H1 (cell line): ENCODE measurements around the gene HMCN2. TPM values are rescaled to one million over a fixed set of nuclear protein-coding genes. Genes with fewer than 3 reads are reported as not detected.
A peak's percentile ranks its signal among the peaks of the same experiment; 100 is the strongest.

Experiments
- CTCF ChIA-PET: fragments of 300-600 bp; sonication (Branson Sonifier 250); formaldehyde crosslinking; loops from one replicate; lab custom pipeline; 2021; ENCODE audit not compliant: partially characterized antibody; lab: Charles Lee
- POLR2A ChIA-PET: fragments of 300-600 bp; sonication (Branson Sonifier 250); formaldehyde crosslinking; loops from one replicate; lab custom pipeline; 2021; ENCODE audit warnings: inconsistent platforms; ENCODE audit not compliant: partially characterized antibody; lab: Charles Lee
- DNase-seq, 2 experiments: peaks; one replicate each; pipeline versions ENCODE4 v3.0.0 to v3.0.0-alpha.2; 2010 to 2022; ENCODE audit warnings: low spot score in 2 of 2, low read depth in 1 of 2, mixed read lengths in 1 of 2
- FAIRE-seq: peaks from 2 replicates; lab custom pipeline; 2011; peaks lifted over from hg19 to GRCh38; lab: Jason Lieb, UNC
- H2AFZ ChIP-seq: 2 replicates; pipeline ENCODE4 v1.8.1; 2012; ENCODE audit warnings: low read length, inconsistent platforms
- H2AK5ac ChIP-seq: 2 replicates; pipeline ENCODE4 v1.6.1; 2013; ENCODE audit warnings: low read depth, low read length
- H2BK120ac ChIP-seq: replicated peaks from 2 replicates; pipeline ENCODE3; 2013; ENCODE audit warnings: low read depth, low read length, inconsistent platforms
- H2BK12ac ChIP-seq: 2 replicates; pipeline ENCODE4 v1.6.1; 2013; ENCODE audit warnings: low read depth, low read length
- H2BK15ac ChIP-seq: 2 replicates; pipeline ENCODE4 v1.6.1; 2013; ENCODE audit warnings: low read length
- H2BK20ac ChIP-seq: 2 replicates; pipeline ENCODE4 v1.6.1; 2013; ENCODE audit warnings: low read length
- H2BK5ac ChIP-seq: 2 replicates; pipeline ENCODE4 v1.6.1; 2013; ENCODE audit warnings: low read depth, low read length
- H3K14ac ChIP-seq: 2 replicates; pipeline ENCODE4 v1.6.1; 2013; ENCODE audit warnings: inconsistent platforms; ENCODE audit not compliant: insufficient read length
- H3K18ac ChIP-seq: 2 replicates; pipeline ENCODE4 v1.6.1; 2013; ENCODE audit warnings: low read length; ENCODE audit errors: extremely low read depth
- H3K23ac ChIP-seq: 2 replicates; pipeline ENCODE4 v1.6.1; 2013; ENCODE audit warnings: inconsistent platforms; ENCODE audit not compliant: insufficient read length
- H3K23me2 ChIP-seq: 2 replicates; pipeline ENCODE4 v1.6.1; 2013; ENCODE audit warnings: low read depth, low read length
- H3K27ac ChIP-seq: 2 replicates; pipeline ENCODE4 v1.6.1; 2011; ENCODE audit warnings: low read depth, low read length, inconsistent platforms
- H3K27me3 ChIP-seq, 4 experiments: replicated peaks in 1 of 4; 1 replicate in 1 of 4; 2 replicates in 3 of 4; pipeline versions ENCODE4 v1.6.1 to v1.8.1; 2011 to 2013; ENCODE audit warnings: low read length in 3 of 4, mild to moderate bottlenecking in 3 of 4, inconsistent platforms in 2 of 4, mixed read lengths in 2 of 4, moderate library complexity in 1 of 4; ENCODE audit not compliant: control insufficient read depth in 3 of 4, insufficient read depth in 3 of 4; ENCODE audit errors: extremely low read depth in 1 of 4
- H3K36me3 ChIP-seq, 4 experiments: 2 replicates each; pipeline versions ENCODE4 v1.6.1 to v1.8.1; 2011 to 2013; ENCODE audit warnings: mild to moderate bottlenecking in 4 of 4, low read length in 3 of 4, moderate library complexity in 2 of 4, control low read depth in 1 of 4, inconsistent platforms in 1 of 4; ENCODE audit not compliant: insufficient read depth in 4 of 4, control insufficient read depth in 2 of 4
- H3K4ac ChIP-seq: replicated peaks from 2 replicates; pipeline ENCODE3; 2013; ENCODE audit warnings: low read length, low read depth, mixed read lengths, inconsistent platforms; ENCODE audit not compliant: insufficient read length
- H3K4me1 ChIP-seq, 4 experiments: replicated peaks in 1 of 4; 1 replicate in 1 of 4; 2 replicates in 3 of 4; pipeline versions ENCODE4 v1.6.1 to v1.8.1; 2011 to 2013; ENCODE audit warnings: low read length in 3 of 4, inconsistent platforms in 2 of 4, mixed read lengths in 1 of 4; ENCODE audit not compliant: insufficient read depth in 4 of 4, control insufficient read depth in 3 of 4
- H3K4me2 ChIP-seq, 2 experiments: 2 replicates each; pipeline versions ENCODE4 v1.6.1 to v1.8.1; 2011 to 2013; ENCODE audit warnings: low read depth in 2 of 2, low read length in 2 of 2, control low read depth in 1 of 2, inconsistent platforms in 1 of 2, mild to moderate bottlenecking in 1 of 2; ENCODE audit not compliant: insufficient read depth in 1 of 2
- H3K4me3 ChIP-seq, 4 experiments: fragments of 200-600, 300-600 bp in 1 of 4; sonication (generic), shearing (Covaris generic), sonication (Bioruptor Twin) in 1 of 4; 2 replicates each; pipeline versions ENCODE4 v1.5.1 to v1.8.1; 2011 to 2016; ENCODE audit warnings: low read length in 4 of 4, low read depth in 3 of 4, control low read depth in 2 of 4, inconsistent platforms in 2 of 4, mild to moderate bottlenecking in 2 of 4, mixed read lengths in 1 of 4, moderate library complexity in 1 of 4; ENCODE audit not compliant: insufficient read depth in 2 of 4; ENCODE audit errors: extremely low read depth in 1 of 4
- H3K56ac ChIP-seq: replicated peaks from 2 replicates; pipeline ENCODE3; 2013; ENCODE audit warnings: low read depth, mild to moderate bottlenecking, mixed read lengths, low read length, inconsistent platforms; ENCODE audit not compliant: insufficient read length
- H3K79me1 ChIP-seq: 2 replicates; pipeline ENCODE4 v1.6.1; 2013; ENCODE audit warnings: low read depth, low read length, control low read depth
- H3K79me2 ChIP-seq, 2 experiments: 2 replicates each; pipeline versions ENCODE4 v1.6.1 to v1.8.1; 2012 to 2013; ENCODE audit warnings: low read length in 2 of 2, mild to moderate bottlenecking in 2 of 2, inconsistent platforms in 1 of 2; ENCODE audit not compliant: insufficient read depth in 2 of 2, control insufficient read depth in 1 of 2
- H3K9ac ChIP-seq, 4 experiments: replicated peaks in 1 of 4; 1 replicate in 1 of 4; 2 replicates in 3 of 4; pipeline versions ENCODE4 v1.6.1 to v1.8.1; 2011 to 2013; ENCODE audit warnings: low read depth in 3 of 4, low read length in 3 of 4, control low read depth in 2 of 4, mild to moderate bottlenecking in 2 of 4, moderate library complexity in 2 of 4, inconsistent platforms in 1 of 4; ENCODE audit errors: extremely low read depth in 1 of 4
- H3K9me3 ChIP-seq, 2 experiments: 2 replicates each; pipeline versions ENCODE4 v1.6.1 to v1.8.1; 2012 to 2013; ENCODE audit warnings: mild to moderate bottlenecking in 2 of 2, moderate library complexity in 2 of 2, control low read depth in 1 of 2, inconsistent platforms in 1 of 2, low read depth in 1 of 2, low read length in 1 of 2, mixed read lengths in 1 of 2; ENCODE audit not compliant: insufficient read depth in 2 of 2
- H4K20me1 ChIP-seq, 2 experiments: replicated peaks in 1 of 2; 2 replicates each; pipeline versions ENCODE3 to v1.8.1; 2011 to 2013; ENCODE audit warnings: inconsistent platforms in 2 of 2, low read length in 2 of 2, mild to moderate bottlenecking in 1 of 2; ENCODE audit not compliant: insufficient read depth in 2 of 2, control insufficient read depth in 1 of 2
- H4K5ac ChIP-seq: 2 replicates; pipeline ENCODE4 v1.6.1; 2013; ENCODE audit warnings: low read length, low read depth, mixed read lengths, inconsistent platforms; ENCODE audit not compliant: insufficient read length
- H4K8ac ChIP-seq: 2 replicates; pipeline ENCODE4 v1.8.0; 2013; ENCODE audit warnings: mild to moderate bottlenecking, moderate library complexity, low read length, inconsistent platforms; ENCODE audit not compliant: insufficient read depth; ENCODE audit errors: extremely low read depth
- H4K91ac ChIP-seq: replicated peaks from 2 replicates; pipeline ENCODE3; 2013; ENCODE audit warnings: low read length, mixed read lengths, inconsistent platforms; ENCODE audit not compliant: insufficient read length
- CREB1 ChIP-seq: IDR thresholded peaks from 2 replicates; pipeline ENCODE4 v1.6.1; 2012; ENCODE audit warnings: inconsistent platforms
- CTBP2 ChIP-seq: IDR thresholded peaks from 2 replicates; pipeline ENCODE4 v1.7.0; 2011; ENCODE audit warnings: borderline replicate concordance, mild to moderate bottlenecking, moderate library complexity, mixed read lengths, low read length; ENCODE audit not compliant: insufficient read depth, insufficient read length
- EP300 ChIP-seq, 2 experiments: IDR thresholded peaks; 1 replicate in 1 of 2; 2 replicates in 1 of 2; pipeline ENCODE4 v1.6.1; 2011 to 2012; ENCODE audit warnings: low read depth in 2 of 2, low read length in 2 of 2, mild to moderate bottlenecking in 2 of 2, borderline replicate concordance in 1 of 2, inconsistent platforms in 1 of 2, moderate library complexity in 1 of 2
- HDAC2 ChIP-seq, 2 experiments: fragments of 300-600 bp in 1 of 2; sonication (generic) in 1 of 2; IDR thresholded peaks; 2 replicates each; pipeline ENCODE4 v1.6.1; 2011 to 2012; ENCODE audit warnings: low read depth in 2 of 2, low read length in 2 of 2, mild to moderate bottlenecking in 2 of 2, moderate library complexity in 2 of 2, borderline replicate concordance in 1 of 2, inconsistent platforms in 1 of 2
- JUND ChIP-seq: IDR thresholded peaks from 2 replicates; pipeline ENCODE4 v1.6.1; 2011; ENCODE audit warnings: mild to moderate bottlenecking, improper control_type of control experiment, low read length
- KDM4A ChIP-seq: IDR thresholded peaks from one replicate; pipeline ENCODE4 v1.7.1; 2012; ENCODE audit warnings: low read depth, mild to moderate bottlenecking, moderate library complexity, low read length, inconsistent platforms; ENCODE audit not compliant: severe bottlenecking
- KDM5A ChIP-seq: fragments of 200-600 bp; IDR thresholded peaks from 2 replicates; pipeline ENCODE4 v1.7.1; 2012; ENCODE audit warnings: mild to moderate bottlenecking, low read length, inconsistent platforms, mixed read lengths
- NANOG ChIP-seq: IDR thresholded peaks from 2 replicates; pipeline ENCODE4 v1.6.1; 2011; ENCODE audit warnings: low read length, low read depth, mild to moderate bottlenecking, inconsistent platforms; ENCODE audit not compliant: insufficient read depth, poor library complexity, severe bottlenecking
- PHF8 ChIP-seq: fragments of 200-600 bp; sonication (generic); conservative IDR thresholded peaks from 2 replicates; pipeline ENCODE4 v1.7.1; 2012; ENCODE audit warnings: low read depth, mild to moderate bottlenecking, inconsistent platforms, low read length, moderate library complexity
- TCF12 ChIP-seq: IDR thresholded peaks from 2 replicates; pipeline ENCODE4 v1.6.1; 2011; ENCODE audit warnings: low read depth, mild to moderate bottlenecking, low read length
- TEAD4 ChIP-seq: IDR thresholded peaks from 2 replicates; pipeline ENCODE4 v1.6.1; 2012; ENCODE audit warnings: low read depth, low read length, inconsistent platforms, mixed read lengths
- WGBS, 2 experiments: shearing (Covaris generic) in 1 of 2; methylation state at CpG; one replicate each; pipeline versions ENCODE4 v1.1.6 to v1.1.7; 2013 to 2015; ENCODE audit warnings: low lambda C conversion rate in 2 of 2, mixed read lengths in 2 of 2, inconsistent platforms in 1 of 2, low coverage in 1 of 2, missing lambda C conversion rate in 1 of 2; ENCODE audit not compliant: insufficient replicate concordance in 2 of 2, insufficient coverage in 1 of 2, insufficient read length in 1 of 2; ENCODE audit errors: extremely low coverage in 1 of 2, missing lambda C conversion rate in 1 of 2; 5-methylcytosine and 5-hydroxymethylcytosine counted together
- polyA plus RNA-seq, 7 experiments: library from polyadenylated mRNA; depleted of rRNA in 3 of 7; stranded (reverse) in 5 of 7; unstranded in 2 of 7; fragments of >200 nt in 5 of 7; fragments of 200-250 nt in 2 of 7; gene quantifications; 1 replicate in 5 of 7; 2 replicates in 1 of 7; 4 replicates in 1 of 7; pipeline versions ENCODE4 v1.2.1 to v1.2.3, GENCODE V29; 2011 to 2013; ENCODE audit warnings: missing spikeins in 2 of 7, mixed read lengths in 2 of 7
- total RNA-seq: library from RNA; stranded (reverse); fragmentation: NEBNext Ultra II Directional; extraction: Animal tissue kit (Norgen Biotek cat#: 25700); gene quantifications from 2 replicates; pipeline ENCODE4 v1.2.1, GENCODE V29; 2021

HMCN2 gene
- total and polyA plus RNA-seq, 2 of the 8 experiments (the other 6 are each of a cell fraction or from before 2014, with no cell fraction given), result 5.0 to 9.1 TPM

DNA sequence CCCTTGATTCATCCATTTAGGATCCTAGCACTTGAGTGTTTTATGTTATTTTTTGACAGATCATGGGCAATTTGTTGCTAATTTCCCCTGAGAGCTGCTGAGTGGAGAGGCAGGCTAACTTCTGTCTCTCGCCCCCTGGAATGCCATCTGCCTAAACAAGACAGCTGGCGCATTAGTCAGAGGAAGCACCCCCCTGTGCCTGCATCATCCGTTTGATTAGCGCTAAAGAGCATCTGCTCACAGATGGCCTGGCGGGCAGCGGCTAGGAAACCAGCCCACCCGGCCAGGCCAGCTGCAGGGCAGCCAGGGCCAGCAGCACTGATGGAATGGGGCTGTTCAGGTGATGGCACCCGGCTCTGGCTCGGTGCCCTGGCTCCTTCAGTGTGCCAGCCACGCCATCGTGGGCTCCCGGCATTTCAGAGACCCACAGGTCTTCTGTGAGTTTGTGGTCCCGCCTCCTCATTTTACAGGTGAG lies 156.3 kb downstream of the HMCN2 start:
- Histone ChIP-seq H3K4ac (no peak overlapping the region), H3K4me2 (peak overlapping the region in 1 of 2 experiments; percentile 36; a peak in 1 of 4 replicates), H2AK5ac (no peak overlapping the region), H3K4me3 (no peak overlapping the region), H3K23me2 (no peaks in the 10 kb centered on the region), H4K5ac (no peak overlapping the region), H2AFZ (no peak overlapping the region), H3K23ac (no peak overlapping the region), H2BK120ac (peak overlapping the region; percentile 79), H2BK20ac (peak overlapping the region; percentile 72; the same call in 1 of the 2 replicates), H2BK15ac (no peak overlapping the region), H3K14ac (no peak overlapping the region), H3K9ac (no peak overlapping the region), H2BK5ac (peak overlapping the region; percentile 88; the same call in 1 of the 2 replicates), H3K9me3 (peaks cover 0 to 2% of the 10 kb centered on the region in 2 experiments; a peak in 1 of 4 replicates), H3K18ac (peak overlapping the region; percentile 19; the same call in 1 of the 2 replicates), H3K79me1 (no peaks in the 10 kb centered on the region), H3K79me2 (no peaks in the 10 kb centered on the region), H4K8ac (peak overlapping the region; percentile 35), H3K27ac (no peak overlapping the region), H4K20me1 (no peaks in the 10 kb centered on the region), H4K91ac (peak overlapping the region; percentile 97), H3K36me3 (no peaks in the 10 kb centered on the region), H2BK12ac (peak overlapping the region; percentile 99; the same call in 1 of the 2 replicates), H3K56ac (no peak overlapping the region), H3K4me1 (peaks cover 6 to 15% (median 9%) of the 10 kb centered on the region in 4 experiments; a peak in 6 of 7 replicates), H3K27me3 (no peaks in the 10 kb centered on the region)
- ChIA-PET CTCF (interaction anchor here (0.7 to 3.4 kb wide), 3 partner anchors 11 to 111 kb away, joined by 3 to 12 read pairs (median 7); no protein-coding TSS in a partner anchor), POLR2A (interaction anchor here (1.7 to 4.1 kb wide), 3 partner anchors 16 to 26 kb away, joined by 4 to 31 read pairs (median 5); no protein-coding TSS in a partner anchor)
- FAIRE-seq (no peak), DNase-seq (peak in 1 of 2 experiments; percentile 65)
- 46% methylated on average over 13 of the region's 13 CpGs; no CpG with 5 or more reads in 1 of the 2 experiments for WGBS, 2 experiments
- TF ChIP-seq TCF12 (peak; percentile 93; the same call in 1 of the 2 replicates), PHF8 (no peak), HDAC2 (IDR thresholded peaks at IDR 0.05; ENCODE audit: borderline replicate concordance in 1 of 2, low read depth in 2 of 2, low read length in 2 of 2) (0 out of 4 replicates have a peak, but pooled peaks of 1 of the 2 experiments have one; percentile 14), KDM4A (no peak), TEAD4 (peak; percentile 71), JUND (peak; percentile 67; the same call in 1 of the 2 replicates), NANOG (peak; percentile 15), EP300 (IDR thresholded peaks at IDR 0.05; ENCODE audit: borderline replicate concordance in 1 of 2, low read depth in 2 of 2, low read length in 2 of 2) (0 out of 3 replicates have a peak, but pooled peaks of 1 of the 2 experiments have one; percentile 14), KDM5A (no peak), CTBP2 (peak; percentile 73), CREB1 (0 out of 2 replicates have a peak, but pooled peaks have one; percentile 8)
